ENCODE data around the gene QKI. TPM values are rescaled to one million over a fixed set of nuclear protein-coding genes. Genes with fewer than 3 reads are reported as not detected.

Gene QKI
- total and polyA plus RNA-seq, 2 of the 8 experiments (the other 6 are each of a cell fraction or from before 2014, with no cell fraction given) = 181 to 183 TPM

DNA sequence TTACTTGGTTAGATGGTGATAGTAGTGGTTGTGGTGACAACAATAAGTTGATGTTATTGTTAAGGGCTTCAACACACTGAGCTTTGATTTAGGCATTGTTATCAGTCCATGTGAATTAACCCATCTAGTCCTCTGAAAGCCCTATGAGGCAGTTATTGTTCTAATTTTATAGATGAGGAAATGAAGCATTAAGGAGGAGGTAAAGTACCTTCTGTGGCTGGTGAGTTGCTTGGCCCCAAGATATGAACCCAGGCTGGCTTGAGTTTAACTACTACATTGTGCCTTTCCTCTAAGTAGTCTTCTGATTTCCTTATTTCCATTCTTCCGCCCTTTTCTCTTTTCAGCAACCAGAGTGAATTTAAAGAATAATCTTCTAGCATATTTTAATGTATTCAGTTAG, 81.7 kb downstream of the QKI start:
- POLR2A ChIA-PET (ENCODE audit: partially characterized antibody) = no interaction called here
- FAIRE-seq (no peak), DNase-seq (ENCODE audit: low read depth in 1 of 2, low spot score in 2 of 2) (no peak)
- H3K4me2 ChIP-seq (ENCODE audit: insufficient read depth in 1 of 2, low read depth in 2 of 2, low read length in 2 of 2) = no peak overlapping the region
- H3K9me3 ChIP-seq (ENCODE audit: insufficient read depth in 2 of 2, low read depth in 1 of 2, low read length in 1 of 2) = no peaks in the 10 kb centered on the region
- H4K5ac ChIP-seq (ENCODE audit: insufficient read length, low read depth, low read length) = no peak overlapping the region
- no peak overlapping the region for H4K8ac ChIP-seq (ENCODE audit: extremely low read depth, insufficient read depth, low read length)
- H2BK20ac ChIP-seq (ENCODE audit: low read length) = no peak overlapping the region
- no peak overlapping the region for H3K9ac ChIP-seq (replicated peaks in 1 of 4; ENCODE audit: extremely low read depth in 1 of 4, low read depth in 3 of 4, low read length in 3 of 4)
- H3K27me3 ChIP-seq (replicated peaks in 1 of 4; ENCODE audit: control insufficient read depth in 3 of 4, extremely low read depth in 1 of 4, insufficient read depth in 3 of 4, low read length in 3 of 4) = no peaks in the 10 kb centered on the region
- H2BK120ac ChIP-seq (replicated peaks; ENCODE audit: low read depth, low read length) = no peak overlapping the region
- no peak overlapping the region for H3K4ac ChIP-seq (replicated peaks; ENCODE audit: insufficient read length, low read depth, low read length)
- H3K4me3 ChIP-seq (ENCODE audit: extremely low read depth in 1 of 4, insufficient read depth in 2 of 4, low read depth in 3 of 4, low read length in 4 of 4) = no peak overlapping the region
- H3K36me3 ChIP-seq (ENCODE audit: control insufficient read depth in 2 of 4, insufficient read depth in 4 of 4, low read length in 3 of 4) = no peaks in the 10 kb centered on the region
- H2AFZ ChIP-seq (ENCODE audit: low read length) = no peak overlapping the region
- CTCF ChIA-PET (ENCODE audit: partially characterized antibody) = no interaction called here
- no peaks in the 10 kb centered on the region for H3K4me1 ChIP-seq (replicated peaks in 1 of 4; ENCODE audit: control insufficient read depth in 3 of 4, insufficient read depth in 4 of 4, low read length in 3 of 4)
- H3K27ac ChIP-seq (ENCODE audit: low read depth, low read length) = no peak overlapping the region
- H2BK5ac ChIP-seq (ENCODE audit: low read depth, low read length) = no peak overlapping the region
- peaks cover 10 to 100% of the 10 kb centered on the region in 2 experiments; a peak in 3 of 4 replicates for H3K79me2 ChIP-seq (ENCODE audit: control insufficient read depth in 1 of 2, insufficient read depth in 2 of 2, low read length in 2 of 2)
- 69% methylated on average over 1 of the region's 1 CpG; no CpG with 5 or more reads in 1 of the 2 experiments for WGBS, 2 experiments (ENCODE audit: extremely low coverage in 1 of 2, insufficient coverage in 1 of 2, insufficient read length in 1 of 2, insufficient replicate concordance in 2 of 2, low coverage in 1 of 2, low lambda C conversion rate in 2 of 2, missing lambda C conversion rate in 1 of 2)
- no peak overlapping the region for H2BK12ac ChIP-seq (ENCODE audit: low read depth, low read length)
- no peak overlapping the region for H3K23ac ChIP-seq (ENCODE audit: insufficient read length)
- no peaks in the 10 kb centered on the region for H3K79me1 ChIP-seq (ENCODE audit: low read depth, low read length)
- peaks cover 0 to 2% of the 10 kb centered on the region in 2 experiments for H4K20me1 ChIP-seq (replicated peaks in 1 of 2; ENCODE audit: control insufficient read depth in 1 of 2, insufficient read depth in 2 of 2, low read length in 2 of 2)
- H4K91ac ChIP-seq (replicated peaks; ENCODE audit: insufficient read length, low read length) = no peak overlapping the region
- H2AK5ac ChIP-seq (ENCODE audit: low read depth, low read length) = no peak overlapping the region
- H3K18ac ChIP-seq (ENCODE audit: extremely low read depth, low read length) = no peak overlapping the region
- TF ChIP-seq TEAD4 (IDR thresholded peaks at IDR 0.05; ENCODE audit: low read depth, low read length) = no peak
- TF ChIP-seq TAF7 (optimal IDR thresholded peaks at IDR 0.05; ENCODE audit: borderline replicate concordance, low read depth, low read length) = no peak
- TF ChIP-seq BACH1 (IDR thresholded peaks at IDR 0.05; ENCODE audit: low read length) = no peak
- H3K14ac ChIP-seq (ENCODE audit: insufficient read length) = no peak overlapping the region
- H3K23me2 ChIP-seq (ENCODE audit: low read depth, low read length) = no peaks in the 10 kb centered on the region
- H3K56ac ChIP-seq (replicated peaks; ENCODE audit: insufficient read length, low read depth, low read length) = no peak overlapping the region
- H2BK15ac ChIP-seq (ENCODE audit: low read length) = no peak overlapping the region
